ENCODE results near the gene TCHHL1. TPM values are rescaled to one million over a fixed set of nuclear protein-coding genes. Genes with fewer than 3 reads are reported as not detected.

The TCHHL1 gene
- total RNA-seq, 1 donor from 2014 or later: not detected

DNA sequence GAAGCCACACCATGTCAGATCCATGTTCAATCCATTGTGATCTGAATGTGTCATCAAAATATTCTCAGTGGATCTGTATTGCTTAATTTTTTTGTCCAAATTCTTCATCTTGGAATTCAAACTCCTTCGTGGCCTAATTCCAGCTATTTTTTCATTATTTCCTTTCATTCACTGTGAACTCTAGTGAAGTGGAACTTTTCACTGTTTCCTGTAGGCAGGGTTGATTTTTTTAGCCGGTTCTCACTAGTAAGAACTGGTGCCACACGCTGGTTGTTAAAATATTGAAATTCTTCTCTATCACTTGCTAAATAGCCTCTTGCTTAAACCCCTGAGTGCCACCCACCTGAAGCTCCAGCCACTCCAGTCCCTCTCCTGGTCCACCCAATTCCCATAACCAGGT lies 44.5 kb downstream of the TCHHL1 start:
- Mint-ChIP-seq H3K9me3 (ENCODE audit: low read depth) (no peaks in the 10 kb centered on the region), H3K27me3 (ENCODE audit: low read depth) (no peaks in the 10 kb centered on the region), H3K4me3 (ENCODE audit: unreplicated experiment) (no peak overlapping the region), H3K36me3 (ENCODE audit: low read depth) (no peaks in the 10 kb centered on the region), H3K27ac (ENCODE audit: unreplicated experiment) (no peak overlapping the region), H3K4me1 (ENCODE audit: low read depth) (peaks cover 21% of the 10 kb centered on the region)
- no peak for DNase-seq (ENCODE audit: low spot score)
- TF ChIP-seq, protein P1, sequence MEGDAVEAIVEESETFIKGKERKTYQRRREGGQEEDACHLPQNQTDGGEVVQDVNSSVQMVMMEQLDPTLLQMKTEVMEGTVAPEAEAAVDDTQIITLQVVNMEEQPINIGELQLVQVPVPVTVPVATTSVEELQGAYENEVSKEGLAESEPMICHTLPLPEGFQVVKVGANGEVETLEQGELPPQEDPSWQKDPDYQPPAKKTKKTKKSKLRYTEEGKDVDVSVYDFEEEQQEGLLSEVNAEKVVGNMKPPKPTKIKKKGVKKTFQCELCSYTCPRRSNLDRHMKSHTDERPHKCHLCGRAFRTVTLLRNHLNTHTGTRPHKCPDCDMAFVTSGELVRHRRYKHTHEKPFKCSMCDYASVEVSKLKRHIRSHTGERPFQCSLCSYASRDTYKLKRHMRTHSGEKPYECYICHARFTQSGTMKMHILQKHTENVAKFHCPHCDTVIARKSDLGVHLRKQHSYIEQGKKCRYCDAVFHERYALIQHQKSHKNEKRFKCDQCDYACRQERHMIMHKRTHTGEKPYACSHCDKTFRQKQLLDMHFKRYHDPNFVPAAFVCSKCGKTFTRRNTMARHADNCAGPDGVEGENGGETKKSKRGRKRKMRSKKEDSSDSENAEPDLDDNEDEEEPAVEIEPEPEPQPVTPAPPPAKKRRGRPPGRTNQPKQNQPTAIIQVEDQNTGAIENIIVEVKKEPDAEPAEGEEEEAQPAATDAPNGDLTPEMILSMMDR (IDR thresholded peaks at IDR 0.05): no peak

GRCh38 chr1:152043870-152044269 lies 45.0 kb downstream of the TCHHL1 start:
- H3K36me3 Mint-ChIP-seq (ENCODE audit: low read depth): no peaks in the 10 kb centered on the region
- TF ChIP-seq, protein P1 (IDR thresholded peaks at IDR 0.05): no peak
- H3K27me3 Mint-ChIP-seq (ENCODE audit: low read depth): no peaks in the 10 kb centered on the region
- peaks cover 21% of the 10 kb centered on the region for H3K4me1 Mint-ChIP-seq (ENCODE audit: low read depth)
- no peaks in the 10 kb centered on the region for H3K9me3 Mint-ChIP-seq (ENCODE audit: low read depth)
- H3K4me3 Mint-ChIP-seq (ENCODE audit: unreplicated experiment): no peak overlapping the region
- H3K27ac Mint-ChIP-seq (ENCODE audit: unreplicated experiment): no peak overlapping the region
- DNase-seq (ENCODE audit: low spot score): no peak

DNA sequence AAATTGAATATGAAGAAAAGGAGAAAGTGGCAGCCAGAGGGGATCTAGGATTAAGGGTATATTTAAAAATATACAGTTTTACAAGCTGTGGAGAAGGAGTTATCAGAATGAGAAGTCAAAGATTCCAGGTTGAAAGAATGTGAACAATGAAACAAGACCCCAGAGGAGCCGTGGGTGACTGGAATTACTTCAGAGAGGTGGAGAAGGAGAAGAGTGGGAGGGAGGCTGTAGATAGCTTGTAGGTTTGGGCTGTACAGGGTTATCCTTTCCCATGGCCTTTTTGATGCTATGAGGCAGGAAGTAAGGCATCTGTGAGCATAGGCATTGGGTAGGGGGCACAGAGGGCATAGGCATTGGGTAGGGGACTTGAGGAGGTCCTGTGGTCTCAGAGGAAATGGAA lies 46.8 kb downstream of the TCHHL1 start:
- no peak overlapping the region for H3K4me3 Mint-ChIP-seq (ENCODE audit: unreplicated experiment)
- H3K27ac Mint-ChIP-seq (ENCODE audit: unreplicated experiment): no peak overlapping the region
- no peaks in the 10 kb centered on the region for H3K27me3 Mint-ChIP-seq (ENCODE audit: low read depth)
- DNase-seq (ENCODE audit: low spot score): no peak
- peaks cover 8% of the 10 kb centered on the region for H3K4me1 Mint-ChIP-seq (ENCODE audit: low read depth)
- no peaks in the 10 kb centered on the region for H3K36me3 Mint-ChIP-seq (ENCODE audit: low read depth)
- no peaks in the 10 kb centered on the region for H3K9me3 Mint-ChIP-seq (ENCODE audit: low read depth)
- TF ChIP-seq, protein P1 (IDR thresholded peaks at IDR 0.05): no peak

DNA sequence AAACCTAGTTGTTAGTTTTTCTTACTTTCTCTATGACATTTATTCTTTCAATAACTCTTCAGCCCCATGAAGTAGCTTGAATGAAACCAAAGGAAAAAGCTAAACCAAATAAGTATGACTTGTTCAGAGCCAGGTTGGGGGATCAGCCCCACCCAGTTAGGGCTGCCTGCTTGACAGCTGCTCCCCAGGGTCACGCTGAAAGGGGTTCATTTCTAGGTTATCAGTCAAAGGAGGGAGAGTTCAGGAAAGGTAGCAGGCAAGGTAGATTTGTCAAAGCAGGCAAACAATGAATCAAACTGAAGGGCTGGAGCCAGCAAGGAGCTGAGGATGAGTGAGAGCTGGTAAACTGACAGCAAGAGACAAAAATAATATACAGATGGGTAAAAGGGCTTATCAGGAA lies 49.0 kb downstream of the TCHHL1 start:
- TF ChIP-seq, protein P1 (IDR thresholded peaks at IDR 0.05): no peak
- no peak for DNase-seq (ENCODE audit: low spot score)
- H3K9me3 Mint-ChIP-seq (ENCODE audit: low read depth): no peaks in the 10 kb centered on the region
- peaks cover 14% of the 10 kb centered on the region for H3K4me1 Mint-ChIP-seq (ENCODE audit: low read depth)
- H3K4me3 Mint-ChIP-seq (ENCODE audit: unreplicated experiment): no peak overlapping the region
- no peak overlapping the region for H3K27ac Mint-ChIP-seq (ENCODE audit: unreplicated experiment)
- H3K27me3 Mint-ChIP-seq (ENCODE audit: low read depth): no peaks in the 10 kb centered on the region
- H3K36me3 Mint-ChIP-seq (ENCODE audit: low read depth): peaks cover 10% of the 10 kb centered on the region

DNA sequence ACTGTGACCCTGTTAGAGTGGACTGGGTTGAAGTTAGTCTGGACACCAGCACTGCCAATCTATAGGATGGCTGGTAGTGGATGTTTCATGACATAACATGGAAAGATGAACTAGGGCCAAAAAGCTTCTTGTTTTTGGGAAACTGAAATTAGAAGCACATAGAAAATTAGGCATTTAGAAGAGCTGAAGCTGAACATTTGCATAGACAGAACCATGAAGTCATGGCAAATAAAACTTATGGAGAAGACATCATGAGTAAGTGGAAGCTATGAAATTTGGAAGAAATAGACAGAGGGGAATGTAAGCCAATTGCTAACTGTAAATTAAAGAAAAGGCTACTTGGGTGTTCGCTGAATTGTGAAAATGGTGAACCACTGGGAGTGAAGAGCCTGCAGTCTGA lies 49.4 kb downstream of the TCHHL1 start:
- H3K27me3 Mint-ChIP-seq (ENCODE audit: low read depth): no peaks in the 10 kb centered on the region

More for the DNA sequence above, 49.4 kb downstream of the TCHHL1 start:
- H3K36me3 Mint-ChIP-seq (ENCODE audit: low read depth): peaks cover 12% of the 10 kb centered on the region
- no peak overlapping the region for H3K4me3 Mint-ChIP-seq (ENCODE audit: unreplicated experiment)
- H3K4me1 Mint-ChIP-seq (ENCODE audit: low read depth): peaks cover 16% of the 10 kb centered on the region
- no peaks in the 10 kb centered on the region for H3K9me3 Mint-ChIP-seq (ENCODE audit: low read depth)
- TF ChIP-seq, protein P1 (IDR thresholded peaks at IDR 0.05): no peak
- no peak overlapping the region for H3K27ac Mint-ChIP-seq (ENCODE audit: unreplicated experiment)
- no peak for DNase-seq (ENCODE audit: low spot score)
